Breast epithelium (tissue), 4 donors: ENCODE results near the gene TRIP12. TPM values are rescaled to one million over a fixed set of nuclear protein-coding genes. Genes with fewer than 3 reads are reported as not detected.

Source experiments
- DNase-seq, 2 donors: peaks; one replicate each; pipeline ENCODE4 v3.0.0-alpha.2; 2019; ENCODE audit warnings: low spot score in 2 of 2
- H3K27ac ChIP-seq, 2 donors: fragments of 200-600 bp; sonication (generic) in 1 of 2; one replicate each; pipeline ENCODE4 v1.5.1; 2016 to 2019; ENCODE audit warnings: mild to moderate bottlenecking in 1 of 2
- H3K27me3 ChIP-seq, 2 donors: fragments of 200-600 bp; sonication (generic) in 1 of 2; one replicate each; pipeline versions ENCODE4 v1.5.1 to v1.6.0; 2017 to 2019; ENCODE audit warnings: control low read depth in 1 of 2, mild to moderate bottlenecking in 1 of 2
- H3K36me3 ChIP-seq: fragments of 200-600 bp; one replicate; pipeline ENCODE4 v1.5.1; 2019
- H3K4me1 ChIP-seq, 2 donors: fragments of 200-600 bp; sonication (generic); one replicate each; pipeline ENCODE4 v1.5.1; 2016 to 2019; ENCODE audit warnings: control low read depth in 1 of 2
- H3K4me3 ChIP-seq, 3 donors: fragments of 200-600 bp; sonication (generic); 1 replicate in 2 of 3; 2 replicates in 1 of 3; pipeline ENCODE4 v1.5.1; 2016 to 2019; ENCODE audit warnings: mild to moderate bottlenecking in 3 of 3, moderate library complexity in 2 of 3
- H3K9me3 ChIP-seq, 2 donors: fragments of 200-600 bp; sonication (generic) in 1 of 2; one replicate each; pipeline ENCODE4 v1.5.1; 2016 to 2019; ENCODE audit warnings: control low read depth in 1 of 2
- POLR2A ChIP-seq: fragments of 450-650 bp; IDR thresholded peaks from one replicate; pipeline ENCODE4 v1.6.1; 2016; ENCODE audit warnings: antibody characterized with exemption, mild to moderate bottlenecking, moderate library complexity
- POLR2AphosphoS5 ChIP-seq, 3 donors: sonication (generic); formaldehyde crosslinking; IDR thresholded peaks; one replicate each; pipeline ENCODE4 v1.6.1; 2017; ENCODE audit warnings: antibody characterized with exemption in 3 of 3
- intact Hi-C: fragments of 100-400 bp; cut with DNase I; formaldehyde crosslinking; loops from one replicate; pipeline ENCODE4 v1.15.1; 2023; ENCODE audit warnings: low total_unique reads
- total RNA-seq, 3 donors: library from RNA; depleted of rRNA; stranded (reverse); fragments of >200 nt; gene quantifications; one replicate each; pipeline ENCODE4 v1.1.0, GENCODE V29; 2016
- TF ChIP-seq, protein P1 (sequence below), 3 donors: fragments of 450-650 bp; IDR thresholded peaks; one replicate each; pipeline ENCODE4 v1.5.1; 2016 to 2017; ENCODE audit warnings: antibody characterized with exemption in 3 of 3, mild to moderate bottlenecking in 3 of 3, moderate library complexity in 3 of 3

TRIP12 gene
- total RNA-seq, 3 donors from 2014 or later = 233 to 251 (median 247) TPM

GRCh38 chr2:229868794-229869193, 53.0 kb downstream of the TRIP12 start:
- no peaks in the 10 kb centered on the region for H3K36me3 ChIP-seq
- H3K9me3 ChIP-seq = no peaks in the 10 kb centered on the region
- TF ChIP-seq POLR2A (no peak), POLR2AphosphoS5 (IDR thresholded peaks at IDR 0.05) (no peak)
- TF ChIP-seq, protein P1, sequence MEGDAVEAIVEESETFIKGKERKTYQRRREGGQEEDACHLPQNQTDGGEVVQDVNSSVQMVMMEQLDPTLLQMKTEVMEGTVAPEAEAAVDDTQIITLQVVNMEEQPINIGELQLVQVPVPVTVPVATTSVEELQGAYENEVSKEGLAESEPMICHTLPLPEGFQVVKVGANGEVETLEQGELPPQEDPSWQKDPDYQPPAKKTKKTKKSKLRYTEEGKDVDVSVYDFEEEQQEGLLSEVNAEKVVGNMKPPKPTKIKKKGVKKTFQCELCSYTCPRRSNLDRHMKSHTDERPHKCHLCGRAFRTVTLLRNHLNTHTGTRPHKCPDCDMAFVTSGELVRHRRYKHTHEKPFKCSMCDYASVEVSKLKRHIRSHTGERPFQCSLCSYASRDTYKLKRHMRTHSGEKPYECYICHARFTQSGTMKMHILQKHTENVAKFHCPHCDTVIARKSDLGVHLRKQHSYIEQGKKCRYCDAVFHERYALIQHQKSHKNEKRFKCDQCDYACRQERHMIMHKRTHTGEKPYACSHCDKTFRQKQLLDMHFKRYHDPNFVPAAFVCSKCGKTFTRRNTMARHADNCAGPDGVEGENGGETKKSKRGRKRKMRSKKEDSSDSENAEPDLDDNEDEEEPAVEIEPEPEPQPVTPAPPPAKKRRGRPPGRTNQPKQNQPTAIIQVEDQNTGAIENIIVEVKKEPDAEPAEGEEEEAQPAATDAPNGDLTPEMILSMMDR (IDR thresholded peaks at IDR 0.05) = no peak
- no peaks in the 10 kb centered on the region for H3K27me3 ChIP-seq
- no peak for DNase-seq
- intact Hi-C loops = no loop called here
- H3K4me3 ChIP-seq = no peak overlapping the region
- H3K4me1 ChIP-seq = peaks cover 0 to 9% of the 10 kb centered on the region in 2 donors
- H3K27ac ChIP-seq = no peak overlapping the region

GRCh38 chr2:229865033-229865432, 56.8 kb downstream of the TRIP12 start:
- peaks cover 0 to 4% of the 10 kb centered on the region in 2 donors for H3K4me1 ChIP-seq
- no peak overlapping the region for H3K27ac ChIP-seq
- no peaks in the 10 kb centered on the region for H3K36me3 ChIP-seq
- intact Hi-C loops = no loop called here
- no peak for TF ChIP-seq POLR2A
- no peak for TF ChIP-seq POLR2AphosphoS5 (IDR thresholded peaks at IDR 0.05)
- TF ChIP-seq, protein P1 (IDR thresholded peaks at IDR 0.05) = no peak
- no peaks in the 10 kb centered on the region for H3K27me3 ChIP-seq
- H3K4me3 ChIP-seq = no peak overlapping the region
- no peaks in the 10 kb centered on the region for H3K9me3 ChIP-seq
- DNase-seq = no peak

GRCh38 chr2:229861431-229861830, 60.4 kb downstream of the TRIP12 start:
- intact Hi-C loops = no loop called here
- no peaks in the 10 kb centered on the region for H3K4me1 ChIP-seq

DNA sequence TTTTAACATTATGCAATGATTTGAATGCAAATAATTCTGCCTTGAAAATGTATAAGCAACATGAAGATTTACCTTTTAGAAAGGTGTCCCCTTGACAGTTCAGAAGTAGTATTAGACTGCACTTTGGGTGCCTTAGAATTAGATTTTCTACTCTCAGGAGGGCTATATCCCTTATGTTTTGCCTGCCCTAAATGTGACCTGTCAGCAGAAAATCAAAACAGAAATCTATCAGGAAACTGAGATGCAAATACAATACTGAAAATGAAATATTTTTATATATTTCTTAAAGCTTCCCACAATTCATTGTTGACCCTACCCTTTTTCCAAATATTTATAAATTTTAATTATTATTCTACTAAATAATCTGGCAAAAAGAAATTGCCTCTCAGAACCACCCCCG, 61.5 kb downstream of the TRIP12 start:
- TF ChIP-seq POLR2AphosphoS5 (IDR thresholded peaks at IDR 0.05) = no peak
- TF ChIP-seq, protein P1 (IDR thresholded peaks at IDR 0.05) = no peak
- TF ChIP-seq POLR2A = no peak
- no peak overlapping the region for H3K27ac ChIP-seq
- DNase-seq = no peak
- no peaks in the 10 kb centered on the region for H3K4me1 ChIP-seq
- intact Hi-C loops = no loop called here
- no peaks in the 10 kb centered on the region for H3K27me3 ChIP-seq
- H3K9me3 ChIP-seq = no peaks in the 10 kb centered on the region
- no peak overlapping the region for H3K4me3 ChIP-seq
- peaks cover 5% of the 10 kb centered on the region for H3K36me3 ChIP-seq

More at GRCh38 chr2:229861431-229861830, 60.4 kb downstream of the TRIP12 start:
- Histone ChIP-seq H3K9me3 (no peaks in the 10 kb centered on the region), H3K27ac (no peak overlapping the region), H3K4me3 (no peak overlapping the region), H3K27me3 (no peaks in the 10 kb centered on the region), H3K36me3 (peaks cover 5% of the 10 kb centered on the region)
- DNase-seq = no peak
- TF ChIP-seq POLR2A (no peak), POLR2AphosphoS5 (IDR thresholded peaks at IDR 0.05) (no peak)
- TF ChIP-seq, protein P1 (IDR thresholded peaks at IDR 0.05) = no peak

GRCh38 chr2:229858351-229858750, 63.5 kb downstream of the TRIP12 start:
- no peaks in the 10 kb centered on the region for H3K27me3 ChIP-seq
- H3K4me3 ChIP-seq = no peak overlapping the region

More at GRCh38 chr2:229858351-229858750, 63.5 kb downstream of the TRIP12 start:
- TF ChIP-seq POLR2AphosphoS5 (IDR thresholded peaks at IDR 0.05) (no peak), POLR2A (no peak)
- TF ChIP-seq, protein P1 (IDR thresholded peaks at IDR 0.05) = no peak
- intact Hi-C loops = no loop called here
- H3K36me3 ChIP-seq = peaks cover 5% of the 10 kb centered on the region
- H3K9me3 ChIP-seq = no peaks in the 10 kb centered on the region
- no peak overlapping the region for H3K27ac ChIP-seq
- DNase-seq = no peak
- no peaks in the 10 kb centered on the region for H3K4me1 ChIP-seq
